ENCODE results near the gene KCNG1.

DNA sequence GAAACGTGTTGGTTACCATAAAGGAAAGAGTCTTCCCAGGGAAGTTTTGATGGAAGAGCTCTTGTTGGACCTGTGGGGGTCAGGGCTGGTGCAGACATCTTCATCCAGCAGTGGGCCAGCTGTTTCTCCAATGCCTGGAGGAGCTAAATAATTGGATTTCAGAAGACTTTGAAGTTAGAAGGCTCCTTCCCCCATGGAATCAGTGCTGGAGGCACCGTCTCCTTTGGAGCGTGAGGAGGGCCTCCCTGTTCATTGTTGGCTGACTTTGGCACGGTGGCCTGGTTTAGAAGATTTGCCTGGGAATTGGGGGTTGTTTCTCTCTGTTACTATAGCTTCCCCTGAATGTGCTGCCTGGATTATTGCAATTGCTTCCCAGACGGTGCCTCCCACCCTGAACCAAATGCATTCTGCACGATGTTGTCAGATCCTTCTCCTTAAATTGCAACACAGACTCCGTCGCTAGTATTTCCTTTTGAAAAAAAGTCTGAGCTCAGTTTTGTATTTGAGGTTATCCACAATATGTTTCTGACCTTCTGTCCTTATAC lies 27.7 kb upstream of the KCNG1 start:
- TF ChIP-seq, protein P1, sequence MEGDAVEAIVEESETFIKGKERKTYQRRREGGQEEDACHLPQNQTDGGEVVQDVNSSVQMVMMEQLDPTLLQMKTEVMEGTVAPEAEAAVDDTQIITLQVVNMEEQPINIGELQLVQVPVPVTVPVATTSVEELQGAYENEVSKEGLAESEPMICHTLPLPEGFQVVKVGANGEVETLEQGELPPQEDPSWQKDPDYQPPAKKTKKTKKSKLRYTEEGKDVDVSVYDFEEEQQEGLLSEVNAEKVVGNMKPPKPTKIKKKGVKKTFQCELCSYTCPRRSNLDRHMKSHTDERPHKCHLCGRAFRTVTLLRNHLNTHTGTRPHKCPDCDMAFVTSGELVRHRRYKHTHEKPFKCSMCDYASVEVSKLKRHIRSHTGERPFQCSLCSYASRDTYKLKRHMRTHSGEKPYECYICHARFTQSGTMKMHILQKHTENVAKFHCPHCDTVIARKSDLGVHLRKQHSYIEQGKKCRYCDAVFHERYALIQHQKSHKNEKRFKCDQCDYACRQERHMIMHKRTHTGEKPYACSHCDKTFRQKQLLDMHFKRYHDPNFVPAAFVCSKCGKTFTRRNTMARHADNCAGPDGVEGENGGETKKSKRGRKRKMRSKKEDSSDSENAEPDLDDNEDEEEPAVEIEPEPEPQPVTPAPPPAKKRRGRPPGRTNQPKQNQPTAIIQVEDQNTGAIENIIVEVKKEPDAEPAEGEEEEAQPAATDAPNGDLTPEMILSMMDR (conservative IDR thresholded peaks at IDR 0.05) = no peak
- TF ChIP-seq ZFX (IDR thresholded peaks at IDR 0.05) = no peak
